Stimulated activated CD4-positive, alpha-beta T cell treated with anti-CD3 and anti-CD28 coated beads, Interleukin-1b, Interleukin-23, amount 100 ng/mL, for 24 hours (primary cell): ENCODE results near the gene PAX7.
"Not testable (repeated sequence)": the region's sequence is repeated elsewhere in the genome, so short reads cannot be mapped to it uniquely, and the experiment has no call there.

Experiments used
- DNase-seq, 4 experiments: peaks; one replicate each; pipeline ENCODE4 v3.0.0-alpha.2; 2020; ENCODE audit warnings: low read depth in 4 of 4, low spot score in 1 of 4

Gene PAX7

DNA sequence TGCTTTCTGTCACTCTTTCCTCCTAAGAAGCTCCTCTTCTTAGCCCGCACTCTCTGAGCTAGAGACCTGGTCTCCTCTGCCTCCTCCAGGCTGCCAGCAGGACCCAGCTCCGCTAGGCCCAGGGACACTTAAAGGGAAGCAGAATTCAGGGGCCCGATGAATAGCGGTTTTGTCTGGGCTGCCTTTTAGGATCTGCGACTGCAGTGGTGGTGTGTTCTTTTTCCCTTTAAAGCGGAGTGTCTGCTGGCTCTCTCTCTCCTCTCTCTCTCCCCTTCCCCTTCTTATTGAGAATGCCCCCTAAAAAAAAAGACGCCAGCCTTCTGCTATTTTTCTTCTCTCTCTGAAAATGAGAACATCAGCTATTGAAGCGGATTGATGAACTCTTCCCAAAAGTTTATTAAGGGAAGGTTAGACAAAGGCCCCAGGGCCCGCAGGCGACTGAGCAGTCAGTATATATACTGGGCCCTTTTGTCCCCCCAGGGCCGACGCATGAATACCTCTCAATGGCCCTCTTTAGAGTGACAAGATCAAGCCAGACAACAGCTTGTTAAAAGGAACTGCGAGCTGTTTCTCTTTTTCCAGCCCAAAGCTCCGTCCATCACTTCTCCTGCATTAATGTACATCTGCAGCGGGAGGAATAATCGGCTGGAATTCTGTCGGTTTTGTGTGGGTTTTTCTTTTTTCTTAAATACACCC, 27.0 kb downstream of the PAX7 start:
- no peak for DNase-seq

DNA sequence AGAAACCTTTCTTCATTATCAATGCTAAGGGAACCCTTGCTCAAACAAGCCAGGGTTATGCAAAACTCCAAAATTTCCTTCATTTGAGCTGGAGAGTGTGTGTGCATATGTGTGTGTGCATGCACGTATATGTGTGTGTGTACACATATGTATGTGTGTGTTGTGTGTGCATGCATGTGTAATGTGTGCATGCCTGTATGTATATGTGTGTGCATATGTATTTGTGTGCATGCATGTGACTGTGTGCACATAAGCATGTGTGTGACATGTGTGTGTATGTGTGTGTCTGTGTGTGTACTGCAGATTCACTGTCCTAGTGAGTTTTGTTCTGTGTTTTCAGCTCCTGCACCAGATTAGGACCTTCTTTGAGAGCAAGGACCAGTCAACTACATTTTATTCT, 28.2 kb downstream of the PAX7 start:
- no peak for DNase-seq

GRCh38 chr1:18661404-18662285, 31.0 kb downstream of the PAX7 start:
- no peak for DNase-seq

DNA sequence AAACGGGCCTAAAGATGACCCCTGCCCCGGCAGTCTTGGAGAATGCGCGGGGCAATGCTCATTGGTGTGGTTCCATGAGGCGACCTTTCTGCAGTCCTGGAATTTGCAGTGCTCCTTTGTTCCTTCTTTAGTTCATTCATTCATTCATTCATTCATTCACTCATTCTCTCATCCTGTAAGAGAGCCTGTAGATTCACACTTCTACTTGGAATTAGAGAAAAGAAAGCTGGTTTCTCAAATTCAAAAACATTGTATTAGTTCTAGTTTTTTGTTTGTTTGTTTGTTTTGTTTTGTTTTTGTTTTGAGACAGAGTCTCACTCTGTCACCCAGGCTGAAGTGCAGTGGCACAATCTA, 31.6 kb downstream of the PAX7 start:
- DNase-seq, result no peak

GRCh38 chr1:18666317-18666920, 35.8 kb downstream of the PAX7 start:
- DNase-seq, result no peak

DNA sequence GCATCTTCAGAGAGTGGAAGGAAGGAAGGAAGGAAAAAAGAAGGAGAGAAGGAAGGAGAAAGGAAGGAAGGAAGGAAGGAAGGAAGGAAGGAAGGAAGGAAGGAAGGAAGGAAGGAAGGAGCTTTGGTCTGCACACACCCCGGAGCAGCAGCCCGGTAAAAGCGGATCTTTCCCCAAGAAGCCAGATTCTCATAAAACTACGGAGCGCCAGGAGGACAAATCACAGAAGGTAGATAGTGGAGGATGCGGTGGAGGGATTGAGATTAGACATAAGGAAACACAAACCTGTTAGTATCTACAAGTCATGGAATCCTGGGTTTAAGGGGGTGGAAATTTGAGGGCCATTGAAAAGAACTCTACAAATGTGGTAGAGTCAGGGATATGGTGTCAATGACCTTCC, 36.7 kb downstream of the PAX7 start:
- DNase-seq, result no peak

DNA sequence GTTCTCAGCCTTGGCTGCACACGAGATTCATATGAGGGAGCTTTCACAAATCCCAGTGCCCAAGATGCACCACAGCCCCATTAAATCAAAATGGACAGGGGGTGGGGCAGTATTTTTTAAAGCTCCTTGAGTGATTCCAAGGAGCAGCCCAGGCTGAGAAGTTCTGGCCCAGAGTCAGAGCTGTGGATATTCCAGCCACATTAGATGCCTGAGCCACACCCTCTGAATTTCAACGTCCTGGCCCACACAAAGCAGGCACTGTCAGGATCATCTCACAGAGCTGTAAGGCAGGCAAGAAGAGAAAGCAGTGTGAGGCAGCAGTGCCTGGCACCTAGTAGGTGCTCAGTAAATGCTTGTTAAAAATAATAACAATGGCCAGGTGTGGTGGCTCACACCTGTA, 37.4 kb downstream of the PAX7 start:
- DNase-seq, result no peak

- DNase-seq, result no peak
Measured at GRCh38 chr1:18668750-18669404, 38.2 kb downstream of the PAX7 start.

- no peak for DNase-seq
Measured at GRCh38 chr1:18670121-18670867, 39.6 kb downstream of the PAX7 start.

GRCh38 chr1:18670868-18671225, 40.2 kb downstream of the PAX7 start:
- no peak for DNase-seq

GRCh38 chr1:18673976-18674375, 43.3 kb downstream of the PAX7 start:
- DNase-seq, result no peak

DNA sequence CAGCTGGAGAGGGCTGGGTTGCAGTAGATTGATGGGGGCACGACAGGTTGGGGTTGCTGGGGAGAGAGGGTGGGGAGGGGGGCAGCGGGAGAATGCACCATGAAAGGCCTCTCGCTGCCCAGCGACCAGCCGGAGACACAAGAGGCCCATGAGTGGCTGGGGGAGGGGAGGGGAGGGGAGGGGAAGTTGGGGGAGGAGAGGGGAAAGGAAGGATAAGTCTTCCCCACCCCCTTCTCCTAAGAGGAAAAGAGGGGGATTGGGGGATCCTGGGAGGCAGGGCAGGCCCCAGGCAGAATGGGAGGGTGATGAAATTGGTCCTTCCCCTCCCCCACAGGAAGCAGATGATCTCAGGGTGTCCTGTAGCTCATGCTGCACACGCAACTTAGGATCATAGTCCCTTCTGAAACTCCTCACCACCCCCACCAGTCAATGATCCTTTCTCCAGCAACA, 45.7 kb downstream of the PAX7 start:
- no peak for DNase-seq

DNA sequence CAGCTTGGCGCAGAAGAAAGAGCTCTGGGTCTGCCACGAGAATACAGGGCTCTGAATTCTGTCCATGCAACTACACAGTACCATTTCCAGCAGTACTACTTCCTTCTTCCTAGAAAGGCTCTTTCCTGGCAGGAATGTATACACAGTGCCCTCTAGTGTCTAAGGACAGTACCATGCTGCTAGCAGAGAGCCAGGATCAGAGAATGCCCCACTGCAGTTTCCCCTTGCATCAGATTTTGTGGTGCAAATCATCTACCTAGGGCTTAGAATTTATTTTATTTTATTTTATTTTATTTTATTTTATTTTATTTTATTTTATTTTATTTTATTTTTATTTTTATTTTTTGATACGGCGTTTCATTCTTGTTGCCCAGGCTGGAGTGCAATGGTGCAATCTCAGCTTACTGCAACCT, 50.8 kb downstream of the PAX7 start:
- no peak for DNase-seq

DNA sequence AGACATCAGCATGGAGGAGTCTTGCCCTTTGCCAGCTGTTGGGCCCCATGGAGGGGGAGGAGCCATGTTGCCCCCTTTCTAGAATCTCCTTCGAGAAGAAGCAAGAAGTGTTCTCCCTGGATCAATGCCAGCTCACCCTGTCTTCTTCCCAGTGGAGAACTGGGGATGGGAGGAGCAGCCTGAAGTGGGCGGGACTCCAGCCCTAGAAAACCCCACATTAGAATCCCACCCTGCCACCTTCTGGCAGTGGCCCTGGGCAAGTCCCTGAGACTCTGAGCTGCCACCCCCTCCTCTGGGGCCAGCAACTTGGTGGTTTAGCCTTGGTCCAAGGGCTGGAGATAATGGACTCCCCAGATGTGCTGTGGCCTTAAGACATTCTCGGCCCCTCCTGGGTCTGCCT, 51.7 kb downstream of the PAX7 start:
- no peak for DNase-seq

DNA sequence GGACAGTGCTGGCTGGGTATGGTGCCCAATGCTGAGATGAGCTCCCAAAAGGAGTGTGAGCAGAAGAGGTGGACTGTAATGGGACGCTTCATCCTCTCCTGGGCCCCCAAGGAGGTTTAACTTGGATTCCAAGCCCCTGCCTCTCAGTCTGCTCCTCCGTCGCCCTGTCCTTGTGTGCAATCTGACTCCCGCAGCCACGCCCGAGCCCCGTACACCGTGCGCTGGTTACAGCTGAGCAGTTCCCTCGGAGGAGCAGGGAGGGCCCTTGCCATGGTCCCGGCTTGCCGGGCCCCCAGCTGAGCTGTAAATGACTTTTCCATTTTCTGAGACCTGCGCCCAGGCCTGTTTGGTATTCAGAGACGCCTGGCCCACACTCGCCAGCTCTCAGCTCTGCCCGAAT, 53.7 kb downstream of the PAX7 start:
- DNase-seq, result no peak

DNA sequence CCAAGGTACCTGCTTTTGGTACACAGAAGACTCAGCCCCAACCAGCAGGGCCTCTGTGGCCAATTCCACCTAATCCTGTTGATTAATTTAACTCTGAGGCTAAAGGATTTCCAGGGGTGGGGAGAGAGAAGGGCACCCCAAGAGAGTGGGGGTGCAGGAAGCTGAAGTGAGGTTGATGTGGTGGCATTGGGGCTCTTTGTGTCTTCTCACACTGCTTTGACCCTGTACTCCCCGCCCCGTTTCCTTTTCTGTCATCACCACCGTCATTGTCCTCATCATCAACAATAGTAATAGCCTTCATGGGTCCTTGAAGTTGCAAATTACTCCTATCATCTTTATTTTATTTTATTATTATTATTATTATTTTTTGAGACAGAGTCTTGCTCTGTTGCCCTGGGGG, 55.9 kb downstream of the PAX7 start:
- DNase-seq, result no peak

DNA sequence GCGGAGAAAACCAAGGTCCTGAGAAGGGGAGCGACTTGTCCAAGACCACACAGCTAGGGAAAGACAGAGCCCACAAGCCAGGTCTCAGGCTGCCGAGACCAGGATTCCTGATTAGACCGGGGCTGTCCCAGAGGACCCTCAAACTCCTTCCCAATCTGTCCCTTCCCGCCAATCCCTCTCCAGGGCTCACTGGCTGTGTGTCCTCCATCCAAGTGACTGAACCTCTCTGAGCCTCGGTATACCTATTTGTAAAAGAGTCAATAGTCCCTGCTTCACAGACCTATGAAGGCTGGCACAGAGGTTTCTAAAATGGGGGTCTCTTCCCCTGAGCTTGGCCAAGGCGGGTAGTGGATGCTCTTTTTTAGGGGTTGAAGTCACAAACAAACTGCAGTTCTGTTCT, 56.6 kb downstream of the PAX7 start:
- no peak for DNase-seq

- no peak for DNase-seq
Measured at GRCh38 chr1:18691648-18692047, 61.0 kb downstream of the PAX7 start.

DNA sequence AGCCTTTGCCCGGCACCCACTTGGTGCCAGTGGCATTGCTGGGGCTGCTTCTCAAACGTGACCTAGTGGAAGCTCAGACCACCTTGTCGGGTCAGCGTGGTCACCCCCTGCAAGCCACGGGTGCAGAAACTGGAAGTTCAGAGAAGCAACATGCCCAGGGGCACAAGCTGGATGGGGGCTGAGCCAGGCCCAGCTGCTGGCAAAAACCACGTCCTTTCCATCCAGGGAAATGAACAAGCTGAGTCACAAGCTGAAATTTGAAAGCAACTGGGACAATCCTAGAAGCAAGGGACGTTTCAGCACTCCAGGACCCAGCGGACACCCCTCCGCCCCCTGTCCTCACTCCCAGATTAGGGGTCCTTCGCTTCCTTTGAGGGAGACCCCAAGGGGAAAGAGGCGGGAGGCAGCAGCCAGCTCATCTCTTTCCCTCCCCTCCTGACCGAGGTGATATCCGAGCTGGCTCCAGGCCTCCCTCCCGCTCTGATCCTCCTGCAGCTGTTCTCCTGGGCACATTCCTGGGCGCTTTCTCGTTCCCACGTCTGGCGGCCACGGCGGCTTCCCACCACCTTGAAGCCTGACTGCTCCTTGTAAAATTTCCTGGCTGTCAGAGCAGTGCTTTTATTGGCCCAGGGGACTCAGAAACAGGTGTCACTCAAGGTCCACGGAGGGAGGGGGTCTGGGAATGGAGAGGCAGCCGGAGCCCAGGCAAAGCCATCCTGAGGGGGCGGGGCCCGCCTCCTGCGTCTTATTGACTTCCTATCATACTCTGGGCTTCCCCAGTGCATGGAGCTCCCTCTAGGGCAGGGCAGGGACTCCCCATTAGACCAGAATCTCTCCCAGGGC, 62.8 kb downstream of the PAX7 start:
- no peak for DNase-seq

- DNase-seq, result not testable (repeated sequence)
Measured at GRCh38 chr1:18694289-18694688, 63.6 kb downstream of the PAX7 start.
